ENCODE data around the gene LRCOL1.

Gene LRCOL1

GRCh38 chr12:132585177-132585576 lies 25.2 kb downstream of the LRCOL1 start:
- no peak for DNase-seq (ENCODE audit: extremely low read depth in 1 of 2, low read depth in 1 of 2)

GRCh38 chr12:132584429-132584828 lies 26.0 kb downstream of the LRCOL1 start:
- no peak for DNase-seq (ENCODE audit: extremely low read depth in 1 of 2, low read depth in 1 of 2)

- DNase-seq (ENCODE audit: extremely low read depth in 1 of 2, low read depth in 1 of 2), result no peak
These were observed 26.6 kb downstream of the LRCOL1 start for GRCh38 chr12:132583736-132584135.

GRCh38 chr12:132583411-132583710 lies 27.0 kb downstream of the LRCOL1 start:
- no peak for DNase-seq (ENCODE audit: extremely low read depth in 1 of 2, low read depth in 1 of 2)

GRCh38 chr12:132582582-132583410 lies 27.6 kb downstream of the LRCOL1 start:
- DNase-seq (ENCODE audit: extremely low read depth in 1 of 2, low read depth in 1 of 2), result no peak

GRCh38 chr12:132582058-132582420 lies 28.3 kb downstream of the LRCOL1 start:
- no peak for DNase-seq (ENCODE audit: extremely low read depth in 1 of 2, low read depth in 1 of 2)

DNA sequence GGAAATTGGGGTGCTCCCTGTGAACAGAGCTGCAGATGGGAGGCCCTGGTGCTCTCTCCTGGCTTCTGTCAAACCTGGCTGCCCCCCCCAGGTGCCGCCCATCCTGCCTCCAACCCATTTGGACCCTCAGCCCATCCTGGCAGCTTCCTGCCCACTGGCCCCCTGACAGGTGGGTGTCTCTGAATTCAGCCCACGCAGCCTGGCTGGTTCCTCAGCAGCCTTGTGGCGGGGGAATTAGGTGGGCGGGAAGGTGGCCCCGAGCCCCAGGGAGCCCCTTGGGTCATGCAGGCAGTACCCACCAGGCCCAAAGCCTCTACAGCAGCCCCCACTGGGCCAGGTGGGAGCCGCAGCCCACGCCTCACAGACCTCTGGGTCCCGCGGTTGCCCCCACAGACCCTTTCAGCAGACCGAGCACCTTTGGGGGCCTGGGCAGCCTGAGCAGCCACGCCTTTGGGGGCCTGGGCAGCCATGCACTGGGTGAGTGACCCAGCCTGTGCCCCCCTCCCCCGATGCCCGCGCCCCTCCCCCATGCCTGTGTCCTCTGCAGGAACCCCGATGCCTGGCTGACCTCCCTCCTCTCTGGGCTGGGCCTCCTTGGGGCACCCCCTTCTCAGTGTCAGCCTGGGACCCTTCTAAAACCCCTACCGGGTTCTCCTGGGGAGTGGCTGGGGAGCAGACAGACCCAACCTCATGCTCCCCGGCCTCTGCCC lies 28.9 kb downstream of the LRCOL1 start:
- DNase-seq (ENCODE audit: extremely low read depth in 1 of 2, low read depth in 1 of 2), result no peak

GRCh38 chr12:132580701-132581292 lies 29.6 kb downstream of the LRCOL1 start:
- DNase-seq (ENCODE audit: extremely low read depth in 1 of 2, low read depth in 1 of 2), result no peak

- DNase-seq (ENCODE audit: extremely low read depth in 1 of 2, low read depth in 1 of 2), result no peak
These were observed 30.6 kb downstream of the LRCOL1 start for GRCh38 chr12:132579744-132580143.

DNA sequence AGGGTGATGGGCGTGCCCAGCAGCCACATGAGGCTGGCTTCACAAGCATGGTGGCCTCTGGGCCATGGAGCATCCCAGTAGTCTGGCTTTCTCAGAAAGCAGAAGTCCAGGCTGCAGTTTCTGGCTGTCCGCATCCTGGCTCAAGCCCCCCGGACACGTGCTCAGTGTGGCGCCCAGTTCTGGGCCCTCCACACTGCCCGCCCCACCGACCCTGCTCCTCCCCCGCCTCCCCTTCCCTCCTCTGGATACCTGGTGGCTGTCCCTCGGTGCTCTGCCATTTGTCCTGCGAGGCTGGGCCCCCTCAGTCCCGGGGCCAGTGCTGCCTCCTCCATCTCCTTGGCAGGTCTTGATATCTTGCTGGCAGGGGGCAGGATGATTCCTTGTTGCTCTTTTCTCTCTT lies 31.6 kb downstream of the LRCOL1 start:
- no peak for DNase-seq (ENCODE audit: extremely low read depth in 1 of 2, low read depth in 1 of 2)

- DNase-seq (ENCODE audit: extremely low read depth in 1 of 2, low read depth in 1 of 2), result no peak
These were observed 32.3 kb downstream of the LRCOL1 start for GRCh38 chr12:132578118-132578517.

DNA sequence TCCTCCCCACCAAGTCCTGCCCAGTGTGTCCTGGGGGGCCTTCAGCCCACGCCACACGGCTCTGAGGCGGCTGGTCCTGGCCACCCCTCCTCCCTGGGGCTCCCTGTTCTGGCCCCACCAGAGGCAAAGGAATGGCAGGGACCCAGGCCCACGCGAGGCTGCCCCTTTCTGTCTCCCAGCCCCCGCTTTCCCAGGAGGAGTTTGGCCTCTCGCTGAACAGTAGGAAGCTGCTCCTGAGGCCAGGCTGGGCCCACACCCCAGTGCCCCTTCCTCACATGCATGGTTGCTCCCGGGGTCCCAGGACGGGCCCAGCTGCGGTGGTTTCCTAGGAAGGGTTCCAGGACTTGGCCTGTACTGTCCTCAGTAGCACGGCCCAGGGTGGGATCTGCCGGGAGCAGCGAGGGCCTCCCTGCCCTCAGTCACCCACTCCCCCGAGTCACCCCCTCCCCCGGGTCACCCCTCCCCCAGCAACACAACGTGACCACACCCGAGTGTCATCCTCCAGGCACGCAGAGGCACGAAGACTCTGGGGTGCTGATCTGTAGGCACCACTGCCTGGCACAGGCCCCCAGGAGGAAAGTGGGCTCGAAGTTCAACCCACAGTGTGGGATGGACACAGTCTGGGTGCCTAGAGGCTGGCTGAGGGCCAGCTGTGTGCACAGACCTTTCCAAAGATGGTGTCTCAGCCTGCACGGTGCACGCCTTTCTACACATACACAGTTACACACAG lies 33.0 kb downstream of the LRCOL1 start:
- DNase-seq (ENCODE audit: extremely low read depth in 1 of 2, low read depth in 1 of 2), result no peak

DNA sequence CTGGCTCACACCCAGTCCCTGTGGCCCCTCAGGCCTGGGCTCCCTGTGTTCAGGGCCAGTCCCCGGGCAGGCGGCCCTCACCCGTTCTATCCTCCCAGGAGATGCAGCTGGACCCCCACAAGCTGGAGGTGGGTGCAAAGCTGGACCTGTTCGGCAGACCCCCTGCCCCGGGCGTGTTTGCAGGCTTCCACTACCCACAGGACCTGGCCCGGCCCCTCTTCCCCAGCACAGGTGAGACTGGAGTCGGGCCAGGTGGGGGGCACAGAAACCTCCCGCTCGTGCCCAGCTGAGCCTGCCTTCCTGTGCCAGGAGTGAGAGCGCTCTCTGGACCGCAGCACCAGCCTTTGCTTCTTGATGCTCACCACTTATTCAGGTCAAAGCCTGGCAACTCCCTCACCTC lies 33.7 kb downstream of the LRCOL1 start:
- DNase-seq (ENCODE audit: extremely low read depth in 1 of 2, low read depth in 1 of 2), result no peak

DNA sequence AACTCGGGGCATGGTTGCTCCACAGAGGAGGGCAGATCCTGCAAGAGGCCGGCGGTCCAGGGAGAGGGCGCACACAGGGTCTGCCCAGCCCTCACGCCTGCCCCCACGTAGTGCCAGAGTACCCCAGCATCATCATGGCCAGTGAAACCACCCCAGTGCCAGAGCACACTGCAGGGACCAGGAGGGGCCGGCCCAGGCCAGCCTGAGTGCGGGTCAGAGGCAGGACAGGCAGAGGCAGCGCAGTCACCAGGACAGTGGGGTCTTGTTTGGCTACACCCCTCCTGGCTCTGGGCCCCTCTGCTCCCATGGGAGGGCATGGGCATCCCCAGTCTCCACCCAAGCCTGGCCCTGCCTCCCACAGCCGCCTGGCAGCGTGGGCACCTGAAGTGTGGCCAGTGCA lies 34.7 kb downstream of the LRCOL1 start:
- DNase-seq (ENCODE audit: extremely low read depth in 1 of 2, low read depth in 1 of 2), result no peak

- DNase-seq (ENCODE audit: extremely low read depth in 1 of 2, low read depth in 1 of 2), result no peak
These were observed 35.9 kb downstream of the LRCOL1 start for GRCh38 chr12:132574271-132574996.

DNA sequence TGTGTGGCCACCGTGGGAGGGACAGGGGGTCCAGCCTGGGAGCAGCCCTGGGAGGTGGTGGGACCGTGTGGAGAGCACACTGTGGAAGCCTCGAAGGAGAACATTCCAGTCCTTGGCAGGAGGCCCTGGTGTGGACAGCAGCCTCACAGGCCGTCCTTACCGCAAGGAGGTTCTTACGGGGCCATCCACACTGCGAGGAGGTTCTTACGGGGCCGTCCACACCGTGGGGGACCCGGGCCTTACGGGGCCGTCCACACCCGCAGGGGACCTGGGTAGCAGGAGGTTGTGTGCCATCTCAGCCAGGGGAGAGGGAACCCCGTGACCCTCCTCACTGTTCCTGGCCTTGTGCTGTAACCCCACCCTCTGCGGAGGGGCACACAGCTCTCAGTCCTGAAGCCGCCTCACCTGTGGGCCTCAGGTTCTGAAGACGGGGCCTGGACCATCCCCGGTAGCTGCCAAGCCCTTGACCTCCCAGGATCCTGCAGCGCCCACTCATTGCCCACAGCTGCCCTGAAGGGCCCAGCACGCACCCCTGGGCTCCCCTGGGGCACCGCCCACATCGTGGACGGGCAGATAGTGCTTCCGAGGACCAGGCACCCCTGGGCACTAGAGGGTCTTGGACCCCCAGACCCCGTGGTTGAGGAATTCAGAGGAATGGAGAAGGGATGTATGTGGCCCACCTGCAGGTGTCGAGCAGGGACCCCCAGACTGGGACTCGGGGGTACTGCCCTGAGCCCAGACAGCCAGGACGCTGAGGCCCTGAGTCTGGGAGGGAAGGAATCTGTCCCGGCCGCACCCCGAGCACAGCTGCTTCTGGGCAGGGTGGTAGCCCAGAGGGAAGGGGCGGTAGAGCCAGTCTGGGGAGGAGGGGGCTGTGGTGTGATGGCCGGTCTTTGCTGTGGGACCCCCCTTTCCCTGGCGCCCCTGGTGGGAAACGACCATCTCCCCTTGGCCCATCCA lies 37.3 kb downstream of the LRCOL1 start:
- DNase-seq (ENCODE audit: extremely low read depth in 1 of 2, low read depth in 1 of 2), result no peak

GRCh38 chr12:132572106-132572505 lies 38.3 kb downstream of the LRCOL1 start:
- DNase-seq (ENCODE audit: extremely low read depth in 1 of 2, low read depth in 1 of 2), result no peak

GRCh38 chr12:132571598-132571997 lies 38.8 kb downstream of the LRCOL1 start:
- no peak for DNase-seq (ENCODE audit: extremely low read depth in 1 of 2, low read depth in 1 of 2)

- DNase-seq (ENCODE audit: extremely low read depth in 1 of 2, low read depth in 1 of 2), result no peak
These were observed 39.3 kb downstream of the LRCOL1 start for GRCh38 chr12:132571051-132571450.

- DNase-seq (ENCODE audit: extremely low read depth in 1 of 2, low read depth in 1 of 2), result no peak
These were observed 39.7 kb downstream of the LRCOL1 start for GRCh38 chr12:132570635-132571034.
